Urinary bladder (tissue), 4 donors: ENCODE data around the gene STAT5B. TPM values are rescaled to one million over a fixed set of nuclear protein-coding genes. Genes with fewer than 3 reads are reported as not detected.
"Not testable (repeated sequence)": the region's sequence is repeated elsewhere in the genome, so short reads cannot be mapped to it uniquely, and the experiment has no call there.

Source experiments
- DNase-seq: peaks from one replicate; pipeline ENCODE4 v3.0.0-alpha.2; 2015; ENCODE audit errors: extremely low spot score
- H3K27ac ChIP-seq: one replicate; pipeline ENCODE4 v1.5.1; 2013; ENCODE audit warnings: low read depth, mild to moderate bottlenecking, moderate library complexity
- H3K36me3 ChIP-seq: one replicate; pipeline ENCODE4 v1.6.1; 2013; ENCODE audit warnings: mild to moderate bottlenecking, moderate library complexity; ENCODE audit not compliant: insufficient read depth
- H3K4me1 ChIP-seq: one replicate; pipeline ENCODE4 v1.6.1; 2013; ENCODE audit warnings: mild to moderate bottlenecking, moderate library complexity; ENCODE audit not compliant: insufficient read depth
- H3K4me3 ChIP-seq: one replicate; pipeline ENCODE4 v1.5.1; 2013; ENCODE audit warnings: low read depth, low read length
- WGBS: extraction: QIAGEN DNeasy Blood & Tissue Kit; methylation state at CpG from one replicate; pipeline ENCODE4 v1.1.7; 2013; 5-methylcytosine and 5-hydroxymethylcytosine counted together
- polyA plus RNA-seq: library from polyadenylated mRNA; stranded (reverse); fragments of 200-250 nt; gene quantifications from one replicate; pipeline ENCODE4 v1.2.3, GENCODE V29; 2013
- total RNA-seq: library from RNA; depleted of rRNA; stranded (reverse); fragments of >200 nt; gene quantifications from one replicate; pipeline ENCODE4 v1.2.3, GENCODE V29; 2014
- donor health status: healthy with polysubstance abuse.
- donor health status: healthy.

The STAT5B gene
- total and polyA plus RNA-seq, 2 donors: 37.6 to 66.3 TPM

- DNase-seq: no peak
- Histone ChIP-seq H3K4me3 (no peak overlapping the region), H3K36me3 (no peaks in the 10 kb centered on the region), H3K27ac (no peak overlapping the region), H3K4me1 (peaks cover 3% of the 10 kb centered on the region)
- 50% methylated on average over 4 of the region's 4 CpGs for WGBS
Observed at GRCh38 chr17:42252597-42253550, 23.3 kb downstream of the STAT5B start.

DNA sequence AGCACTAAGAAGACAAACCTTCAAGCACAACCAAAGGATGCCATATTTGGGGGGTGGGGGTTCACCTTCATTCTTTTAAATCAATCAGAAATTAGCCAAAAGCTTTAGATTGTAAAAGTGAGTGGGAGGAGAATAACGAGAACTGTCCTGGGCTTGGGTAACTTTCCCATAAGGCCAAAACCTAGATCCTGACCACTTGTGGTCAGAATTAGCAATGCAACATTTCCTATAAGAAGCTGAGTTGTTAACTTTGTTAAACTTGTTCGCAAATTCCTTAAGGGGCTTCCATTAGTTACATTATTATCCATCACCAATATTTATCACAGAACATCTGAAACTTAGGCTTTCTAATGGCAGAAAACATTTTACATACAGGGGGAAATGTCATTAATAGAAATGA lies 25.1 kb downstream of the STAT5B start:
- no peak overlapping the region for H3K27ac ChIP-seq
- H3K36me3 ChIP-seq: no peaks in the 10 kb centered on the region
- no peak for DNase-seq
- H3K4me3 ChIP-seq: no peak overlapping the region
- 64% methylated on average over 2 of the region's 2 CpGs for WGBS
- peaks cover 3% of the 10 kb centered on the region for H3K4me1 ChIP-seq

- WGBS: 83% methylated on average over 14 of the region's 14 CpGs
- H3K4me1 ChIP-seq: peaks cover 3% of the 10 kb centered on the region
- no peaks in the 10 kb centered on the region for H3K36me3 ChIP-seq
- no peak for DNase-seq
- H3K4me3 ChIP-seq: no peak overlapping the region
- H3K27ac ChIP-seq: no peak overlapping the region
Observed at GRCh38 chr17:42249681-42250446, 26.3 kb downstream of the STAT5B start.

GRCh38 chr17:42248351-42249179 lies 27.6 kb downstream of the STAT5B start:
- peak; percentile 36 for DNase-seq
- WGBS: 11% methylated on average over 13 of the region's 13 CpGs
- H3K27ac ChIP-seq: peak overlapping the region; percentile 83
- peaks cover 3% of the 10 kb centered on the region for H3K4me1 ChIP-seq
- H3K36me3 ChIP-seq: no peaks in the 10 kb centered on the region
- no peak overlapping the region for H3K4me3 ChIP-seq

DNA sequence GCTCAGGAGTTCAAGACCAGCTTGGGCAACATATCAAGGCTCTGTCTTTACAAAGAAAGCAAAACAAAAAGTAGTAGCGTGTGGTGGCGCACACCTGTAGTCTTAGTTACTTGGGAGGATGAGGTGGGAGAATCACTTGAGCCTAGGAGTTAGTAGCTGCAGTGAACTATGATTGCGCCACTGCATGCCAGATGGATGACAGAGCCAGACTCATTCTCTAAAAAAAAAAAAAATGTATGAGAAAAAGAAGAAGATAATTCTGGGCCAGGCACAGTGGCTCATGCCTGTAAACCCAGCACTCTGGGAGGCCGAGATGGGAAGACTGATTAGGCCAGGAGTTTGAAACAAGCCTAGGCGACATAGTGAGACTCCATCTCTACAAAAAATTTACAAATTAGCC lies 28.5 kb downstream of the STAT5B start:
- no peak overlapping the region for H3K27ac ChIP-seq
- WGBS: 86% methylated on average over 5 of the region's 5 CpGs
- no peaks in the 10 kb centered on the region for H3K36me3 ChIP-seq
- no peak for DNase-seq
- H3K4me1 ChIP-seq: peaks cover 3% of the 10 kb centered on the region
- no peak overlapping the region for H3K4me3 ChIP-seq

DNA sequence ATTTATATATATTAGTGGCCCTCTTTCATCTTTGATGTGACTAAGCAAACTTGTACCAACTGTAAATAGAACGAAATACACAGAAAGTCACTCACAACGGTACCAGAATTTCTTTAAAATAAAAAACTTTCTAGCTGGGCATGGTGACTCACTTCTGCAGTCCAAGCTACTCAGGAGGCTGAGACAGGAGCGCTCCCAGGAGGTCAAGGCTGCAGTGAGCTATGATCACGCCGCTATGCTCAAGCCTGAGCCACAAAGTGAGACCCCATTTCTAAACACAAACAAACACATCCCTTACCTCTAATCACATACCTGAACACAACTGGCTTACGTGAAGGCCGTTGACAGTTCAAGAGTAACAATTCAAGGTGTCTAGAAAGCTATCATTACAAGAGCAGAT lies 29.7 kb downstream of the STAT5B start:
- Histone ChIP-seq H3K36me3 (no peaks in the 10 kb centered on the region), H3K4me3 (no peak overlapping the region), H3K4me1 (peaks cover 3% of the 10 kb centered on the region), H3K27ac (no peak overlapping the region)
- DNase-seq: no peak
- WGBS: 79% methylated on average over 7 of the region's 7 CpGs

- not testable (repeated sequence) for H3K27ac ChIP-seq, H3K36me3 ChIP-seq, H3K4me3 ChIP-seq, DNase-seq, H3K4me1 ChIP-seq
- 96% methylated on average over 11 of the region's 11 CpGs for WGBS
Observed at GRCh38 chr17:42245183-42245582, 31.0 kb downstream of the STAT5B start.

DNA sequence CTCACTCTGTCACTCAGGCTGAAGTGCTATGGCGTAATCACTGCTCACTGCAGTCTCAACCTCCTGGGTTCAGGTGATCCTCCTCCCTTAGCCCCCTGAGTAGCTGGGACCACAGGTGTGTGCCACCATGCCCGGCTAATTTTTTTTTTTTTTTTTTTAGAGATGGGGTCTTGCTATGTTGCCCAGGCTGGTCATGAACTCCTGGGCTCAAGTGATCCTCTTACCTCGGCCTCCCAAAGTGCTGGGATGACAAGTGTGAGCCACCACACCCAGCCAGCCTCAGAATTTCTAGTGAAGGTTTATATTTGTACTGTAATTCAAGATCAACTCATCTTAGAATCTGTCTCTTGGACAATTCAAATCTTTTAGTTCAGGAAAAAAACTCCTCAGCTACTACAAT lies 32.1 kb downstream of the STAT5B start:
- DNase-seq, H3K36me3 ChIP-seq, H3K27ac ChIP-seq, H3K4me1 ChIP-seq, H3K4me3 ChIP-seq: not testable (repeated sequence)
- WGBS: 93% methylated on average over 3 of the region's 3 CpGs

- Histone ChIP-seq H3K4me1 (no peaks in the 10 kb centered on the region), H3K36me3 (no peaks in the 10 kb centered on the region), H3K27ac (no peak overlapping the region), H3K4me3 (no peak overlapping the region)
- no peak for DNase-seq
- 75% methylated on average over 5 of the region's 5 CpGs for WGBS
Observed at GRCh38 chr17:42243493-42243982, 32.7 kb downstream of the STAT5B start.

- WGBS: 96% methylated on average over 1 of the region's 1 CpG
- H3K36me3 ChIP-seq: no peaks in the 10 kb centered on the region
- no peaks in the 10 kb centered on the region for H3K4me1 ChIP-seq
- no peak overlapping the region for H3K4me3 ChIP-seq
- no peak for DNase-seq
- no peak overlapping the region for H3K27ac ChIP-seq
Observed at GRCh38 chr17:42241871-42242270, 34.3 kb downstream of the STAT5B start.

DNA sequence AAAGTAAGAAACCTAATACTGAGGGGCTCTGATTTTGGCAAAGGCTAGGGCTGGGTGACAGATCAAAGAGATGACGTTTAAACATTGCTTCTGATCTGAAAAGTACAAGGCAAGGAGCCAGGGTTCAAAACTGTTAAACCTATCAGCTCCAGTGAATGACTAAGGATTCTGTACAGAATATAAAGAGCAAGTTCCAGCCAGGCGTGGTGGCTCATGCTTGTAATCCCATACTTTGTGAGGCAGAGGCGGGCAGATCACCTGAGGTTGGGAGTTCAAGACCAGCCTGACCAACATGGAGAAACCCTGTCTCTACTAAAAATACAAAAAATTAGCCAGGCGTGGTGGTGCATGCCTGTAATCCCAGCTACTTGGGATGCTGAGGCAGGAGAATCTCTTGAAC lies 35.3 kb downstream of the STAT5B start:
- not testable (repeated sequence) for H3K4me1 ChIP-seq, H3K36me3 ChIP-seq, DNase-seq, H3K27ac ChIP-seq, H3K4me3 ChIP-seq
- WGBS: 78% methylated on average over 4 of the region's 4 CpGs

- no peak overlapping the region for H3K4me3 ChIP-seq
- no peak for DNase-seq
- H3K27ac ChIP-seq: no peak overlapping the region
- no peaks in the 10 kb centered on the region for H3K4me1 ChIP-seq
- H3K36me3 ChIP-seq: no peaks in the 10 kb centered on the region
- 73% methylated on average over 5 of the region's 5 CpGs for WGBS
Observed at GRCh38 chr17:42240201-42240600, 36.0 kb downstream of the STAT5B start.

DNA sequence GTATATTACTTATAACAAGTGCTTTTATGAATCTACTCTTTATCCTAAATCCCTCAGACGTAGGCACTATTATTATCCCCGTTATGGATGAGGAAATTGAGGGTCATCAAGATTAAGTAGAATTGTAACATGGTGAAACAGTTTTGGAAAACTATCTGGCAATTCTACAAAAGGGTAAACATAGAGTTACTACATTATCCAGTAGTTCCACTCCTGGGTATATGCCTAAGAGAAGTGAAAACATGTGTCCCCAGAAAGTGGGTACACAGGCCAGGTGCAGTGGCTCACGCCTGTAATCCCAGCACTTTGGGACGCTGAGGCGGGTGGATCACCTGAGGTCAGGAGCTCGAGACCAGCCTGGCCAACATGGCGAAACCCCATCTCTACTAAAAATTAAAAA lies 36.6 kb downstream of the STAT5B start:
- H3K4me1 ChIP-seq: not testable (repeated sequence)
- WGBS: 85% methylated on average over 7 of the region's 7 CpGs

More for the DNA sequence above, 36.6 kb downstream of the STAT5B start:
- not testable (repeated sequence) for H3K27ac ChIP-seq, DNase-seq, H3K36me3 ChIP-seq, H3K4me3 ChIP-seq
